GM23338 (cell line): ENCODE data around the gene ADGRG7.

Experiments
- CTCF ChIP-seq, 2 experiments: fragments of 200-600 bp in 1 of 2; sonication (generic) in 1 of 2; conservative IDR thresholded peaks; 2 replicates each; pipeline versions ENCODE4 v1.5.1 to v1.6.1; 2016 to 2017; ENCODE audit warnings: antibody characterized with exemption in 2 of 2, low read depth in 2 of 2, mild to moderate bottlenecking in 2 of 2, moderate library complexity in 1 of 2
- POLR2AphosphoS5 ChIP-seq: IDR thresholded peaks from 2 replicates; pipeline ENCODE4 v1.6.1; 2016; ENCODE audit warnings: antibody characterized with exemption, low read depth

GRCh38 chr3:100605358-100605757 is 4.0 kb upstream of the ADGRG7 start:
- TF ChIP-seq CTCF (conservative IDR thresholded peaks at IDR 0.05; ENCODE audit: low read depth in 2 of 2), result no peak
- no peak for TF ChIP-seq POLR2AphosphoS5
